ENCODE results near the gene BPIFB3. TPM values are rescaled to one million over a fixed set of nuclear protein-coding genes. Genes with fewer than 3 reads are reported as not detected.

Gene BPIFB3
- total RNA-seq, 4 donors from 2014 or later, result not detected

DNA sequence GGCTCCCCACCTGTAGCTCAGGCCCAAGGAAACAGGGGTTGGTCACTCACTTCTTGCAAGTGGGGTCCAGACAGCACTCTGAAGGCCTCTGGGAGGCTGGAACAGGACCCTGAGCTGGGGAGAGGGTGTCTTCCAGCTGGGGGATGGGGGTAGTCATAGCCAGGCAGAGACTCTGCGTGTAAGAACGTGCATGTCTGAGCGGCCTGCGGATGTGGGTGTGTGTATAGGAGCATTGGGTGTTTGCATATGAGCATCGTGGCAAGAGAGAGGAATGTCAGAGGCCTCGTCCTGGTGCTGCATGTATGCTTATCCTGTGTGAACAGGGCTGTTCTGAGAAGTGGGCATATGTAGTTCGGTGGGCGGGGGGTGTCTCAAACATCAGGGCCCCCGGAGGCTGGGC, 12.1 kb downstream of the BPIFB3 start:
- intact Hi-C loops (cut with DNase I; ENCODE audit: low total_unique reads), result no loop called here
- H3K27me3 ChIP-seq, result no peaks in the 10 kb centered on the region
- no peaks in the 10 kb centered on the region for H3K9me3 ChIP-seq
- H3K4me3 ChIP-seq, result no peak overlapping the region
- in situ Hi-C loops (cut with MboI; ENCODE audit: low sequenced_read_pairs in 4 of 4), result no loop called here
- H3K27ac ChIP-seq, result no peak overlapping the region
- no peaks in the 10 kb centered on the region for H3K36me3 ChIP-seq
- H3K4me1 ChIP-seq, result no peaks in the 10 kb centered on the region
- DNase-seq, result no peak
- no peak for TF ChIP-seq POLR2A (IDR thresholded peaks at IDR 0.05)
- TF ChIP-seq, protein P1, sequence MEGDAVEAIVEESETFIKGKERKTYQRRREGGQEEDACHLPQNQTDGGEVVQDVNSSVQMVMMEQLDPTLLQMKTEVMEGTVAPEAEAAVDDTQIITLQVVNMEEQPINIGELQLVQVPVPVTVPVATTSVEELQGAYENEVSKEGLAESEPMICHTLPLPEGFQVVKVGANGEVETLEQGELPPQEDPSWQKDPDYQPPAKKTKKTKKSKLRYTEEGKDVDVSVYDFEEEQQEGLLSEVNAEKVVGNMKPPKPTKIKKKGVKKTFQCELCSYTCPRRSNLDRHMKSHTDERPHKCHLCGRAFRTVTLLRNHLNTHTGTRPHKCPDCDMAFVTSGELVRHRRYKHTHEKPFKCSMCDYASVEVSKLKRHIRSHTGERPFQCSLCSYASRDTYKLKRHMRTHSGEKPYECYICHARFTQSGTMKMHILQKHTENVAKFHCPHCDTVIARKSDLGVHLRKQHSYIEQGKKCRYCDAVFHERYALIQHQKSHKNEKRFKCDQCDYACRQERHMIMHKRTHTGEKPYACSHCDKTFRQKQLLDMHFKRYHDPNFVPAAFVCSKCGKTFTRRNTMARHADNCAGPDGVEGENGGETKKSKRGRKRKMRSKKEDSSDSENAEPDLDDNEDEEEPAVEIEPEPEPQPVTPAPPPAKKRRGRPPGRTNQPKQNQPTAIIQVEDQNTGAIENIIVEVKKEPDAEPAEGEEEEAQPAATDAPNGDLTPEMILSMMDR (IDR thresholded peaks at IDR 0.05 in 4 of 5, conservative IDR thresholded peaks at IDR 0.05 in 1 of 5), result no peak
- no peak for ATAC-seq

DNA sequence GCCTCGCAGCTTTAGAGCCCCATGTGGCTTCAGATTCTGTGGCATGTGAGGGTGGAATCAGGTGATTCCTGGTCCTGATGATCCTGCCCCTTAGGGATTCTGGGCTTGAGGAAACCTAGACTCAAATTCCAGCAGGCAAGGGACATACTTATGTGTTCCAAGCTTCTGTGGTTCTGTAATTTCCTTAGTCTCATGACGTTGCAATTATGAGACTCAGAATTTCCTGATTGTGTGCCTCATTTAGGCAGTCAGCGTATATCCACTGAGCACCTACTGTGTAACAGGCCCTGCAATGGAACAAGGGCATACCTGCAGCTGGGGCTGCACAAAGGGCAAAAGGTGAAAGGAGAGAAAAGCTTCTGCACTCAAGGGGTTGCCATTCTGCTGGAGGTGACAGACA, 14.1 kb downstream of the BPIFB3 start:
- Histone ChIP-seq H3K9me3 (no peaks in the 10 kb centered on the region), H3K27ac (no peak overlapping the region), H3K36me3 (no peaks in the 10 kb centered on the region), H3K4me1 (no peaks in the 10 kb centered on the region), H3K4me3 (no peak overlapping the region), H3K27me3 (no peaks in the 10 kb centered on the region)
- TF ChIP-seq, protein P1 (IDR thresholded peaks at IDR 0.05 in 4 of 5, conservative IDR thresholded peaks at IDR 0.05 in 1 of 5), result no peak
- no peak for TF ChIP-seq POLR2A (IDR thresholded peaks at IDR 0.05)
- no peak for ATAC-seq
- intact Hi-C loops (cut with DNase I; ENCODE audit: low total_unique reads) (no loop called here), in situ Hi-C loops (cut with MboI; ENCODE audit: low sequenced_read_pairs in 4 of 4) (no loop called here)
- no peak for DNase-seq

DNA sequence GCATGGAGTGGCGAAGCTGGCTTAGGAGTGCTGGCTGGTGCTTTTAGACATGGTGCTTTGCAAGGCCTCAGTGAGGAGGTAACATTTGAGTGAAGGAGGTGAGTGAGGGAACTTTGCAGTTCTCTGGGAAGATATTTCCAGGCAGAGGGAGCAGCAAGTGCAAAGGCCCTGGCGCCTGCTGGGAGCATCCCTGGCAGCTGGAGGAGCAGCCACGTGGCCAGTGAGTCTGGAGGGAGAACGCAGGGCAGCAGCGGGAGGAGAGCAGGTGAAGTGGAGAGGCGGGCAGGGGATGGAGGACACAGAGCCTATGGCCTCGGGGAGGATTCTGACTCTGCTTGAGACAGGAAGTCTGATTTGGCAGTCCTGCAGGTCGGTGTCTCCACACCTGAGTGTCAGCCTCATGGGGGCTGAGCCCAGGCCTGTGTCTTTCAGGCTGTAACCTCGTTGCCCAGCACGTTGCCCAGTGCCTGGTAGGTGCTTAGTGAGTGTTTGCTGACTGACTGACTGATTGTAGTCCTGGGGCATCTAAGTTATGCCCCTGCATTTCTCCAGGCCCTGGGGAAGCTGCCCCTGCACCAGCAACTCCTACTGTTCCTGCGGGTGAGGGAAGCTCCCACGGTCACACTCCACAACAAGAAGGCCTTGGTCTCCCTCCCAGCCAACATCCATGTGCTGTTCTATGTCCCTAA, 14.7 kb downstream of the BPIFB3 start:
- peaks cover 0 to 1% (median 0%) of the 10 kb centered on the region in 3 donors for H3K27me3 ChIP-seq
- H3K4me3 ChIP-seq, result no peak overlapping the region
- H3K36me3 ChIP-seq, result no peaks in the 10 kb centered on the region
- DNase-seq (no peak), ATAC-seq (no peak)
- no peaks in the 10 kb centered on the region for H3K4me1 ChIP-seq
- TF ChIP-seq, protein P1 (IDR thresholded peaks at IDR 0.05 in 4 of 5, conservative IDR thresholded peaks at IDR 0.05 in 1 of 5), result no peak
- no peak for TF ChIP-seq POLR2A (IDR thresholded peaks at IDR 0.05)
- H3K27ac ChIP-seq, result no peak overlapping the region
- no peaks in the 10 kb centered on the region for H3K9me3 ChIP-seq
- intact Hi-C loops (cut with DNase I; ENCODE audit: low total_unique reads) (no loop called here), in situ Hi-C loops (cut with MboI; ENCODE audit: low sequenced_read_pairs in 4 of 4) (no loop called here)

DNA sequence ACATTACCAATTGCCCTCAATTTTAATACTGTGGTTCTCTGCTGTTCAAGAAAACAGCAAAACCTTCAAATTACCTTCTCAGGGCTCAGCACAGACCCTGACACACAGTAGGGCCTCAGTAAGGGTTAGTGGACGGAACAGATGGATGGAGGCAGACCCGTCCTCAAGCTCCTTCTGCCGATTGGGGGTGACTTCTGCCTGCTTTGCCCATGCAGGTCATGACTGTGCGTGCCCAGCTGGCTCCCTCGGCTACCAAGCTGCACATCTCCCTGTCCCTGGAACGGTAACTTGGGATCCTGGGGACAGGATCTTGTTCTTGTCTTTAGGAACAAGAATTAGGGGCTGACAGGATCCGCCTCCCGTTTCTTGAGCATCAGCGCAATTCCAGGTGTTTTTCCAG, 16.0 kb downstream of the BPIFB3 start:
- DNase-seq (no peak), ATAC-seq (no peak)
- intact Hi-C loops (cut with DNase I; ENCODE audit: low total_unique reads) (no loop called here), in situ Hi-C loops (cut with MboI; ENCODE audit: low sequenced_read_pairs in 4 of 4) (no loop called here)
- Histone ChIP-seq H3K36me3 (no peaks in the 10 kb centered on the region), H3K9me3 (no peaks in the 10 kb centered on the region), H3K4me3 (no peak overlapping the region), H3K27ac (no peak overlapping the region), H3K4me1 (no peaks in the 10 kb centered on the region), H3K27me3 (peaks cover 0 to 3% (median 0%) of the 10 kb centered on the region in 3 donors)
- TF ChIP-seq POLR2A (IDR thresholded peaks at IDR 0.05), result no peak
- TF ChIP-seq, protein P1 (IDR thresholded peaks at IDR 0.05 in 4 of 5, conservative IDR thresholded peaks at IDR 0.05 in 1 of 5), result no peak

All from gastrocnemius medialis (tissue), 4 donors.